ENCODE measurements around the gene DNAJC2. TPM values are rescaled to one million over a fixed set of nuclear protein-coding genes. Genes with fewer than 3 reads are reported as not detected.

DNAJC2 gene
- 9.3 and 22.7 TPM in 2 replicates for total RNA-seq
- polyA plus RNA-seq = 36.4 and 53.0 TPM in 2 replicates

GRCh38 chr7:103344453-103345149, at the start of gene DNAJC2:
Gene DNAJC2 (minus strand): TSS chr7:103344767. CDS start chr7:103344622, 145 bp downstream.
- peak within 1 kb of the TSS; percentile 76 for H3K27ac ChIP-seq
- no peak for TF ChIP-seq CTCF (IDR thresholded peaks at IDR 0.05; ENCODE audit: low read depth, low read length)
- peak within 1 kb of the TSS; percentile 86 for H3K4me3 ChIP-seq
- H3K9me3 ChIP-seq (ENCODE audit: low read depth) = no peaks in the 10 kb centered on the region
- H3K36me3 ChIP-seq = peaks cover 15% of the 10 kb centered on the region
- H3K4me1 ChIP-seq (ENCODE audit: low read depth) = peaks cover 10% of the 10 kb centered on the region
- H3K27me3 ChIP-seq = no peaks in the 10 kb centered on the region
- peak; percentile 94 to 97 for DNase-seq (ENCODE audit: low read depth in 1 of 2, low spot score in 1 of 2)

GRCh38 chr7:103391976-103392375, 47.4 kb upstream of the DNAJC2 start:
- H3K27ac ChIP-seq = no peak overlapping the region
- no peaks in the 10 kb centered on the region for H3K27me3 ChIP-seq
- no peak for TF ChIP-seq CTCF (IDR thresholded peaks at IDR 0.05; ENCODE audit: low read depth, low read length)
- H3K36me3 ChIP-seq = no peaks in the 10 kb centered on the region
- H3K4me3 ChIP-seq = no peak overlapping the region
- no peaks in the 10 kb centered on the region for H3K4me1 ChIP-seq (ENCODE audit: low read depth)
- DNase-seq (ENCODE audit: low read depth in 1 of 2, low spot score in 1 of 2) = no peak
- no peaks in the 10 kb centered on the region for H3K9me3 ChIP-seq (ENCODE audit: low read depth)

- H3K9me3 ChIP-seq (ENCODE audit: low read depth) = no peaks in the 10 kb centered on the region
- H3K4me3 ChIP-seq = no peak overlapping the region
- no peak for TF ChIP-seq CTCF (IDR thresholded peaks at IDR 0.05; ENCODE audit: low read depth, low read length)
- no peaks in the 10 kb centered on the region for H3K4me1 ChIP-seq (ENCODE audit: low read depth)
- no peaks in the 10 kb centered on the region for H3K27me3 ChIP-seq
- DNase-seq (ENCODE audit: low read depth in 1 of 2, low spot score in 1 of 2) = no peak
- no peaks in the 10 kb centered on the region for H3K36me3 ChIP-seq
- no peak overlapping the region for H3K27ac ChIP-seq
Measured at GRCh38 chr7:103391150-103391549, 46.6 kb upstream of the DNAJC2 start.

- Histone ChIP-seq H3K4me1 (ENCODE audit: low read depth) (no peaks in the 10 kb centered on the region), H3K4me3 (no peak overlapping the region), H3K27ac (no peak overlapping the region), H3K9me3 (ENCODE audit: low read depth) (no peaks in the 10 kb centered on the region), H3K27me3 (no peaks in the 10 kb centered on the region), H3K36me3 (no peaks in the 10 kb centered on the region)
- DNase-seq (ENCODE audit: low read depth in 1 of 2, low spot score in 1 of 2) = no peak
- TF ChIP-seq CTCF (IDR thresholded peaks at IDR 0.05; ENCODE audit: low read depth, low read length) = no peak
Measured at GRCh38 chr7:103389263-103389662, 44.7 kb upstream of the DNAJC2 start.

GRCh38 chr7:103388469-103389140, 44.0 kb upstream of the DNAJC2 start:
- Histone ChIP-seq H3K27ac (no peak overlapping the region), H3K4me3 (no peak overlapping the region), H3K9me3 (ENCODE audit: low read depth) (no peaks in the 10 kb centered on the region), H3K36me3 (no peaks in the 10 kb centered on the region), H3K4me1 (ENCODE audit: low read depth) (no peaks in the 10 kb centered on the region), H3K27me3 (no peaks in the 10 kb centered on the region)
- no peak for TF ChIP-seq CTCF (IDR thresholded peaks at IDR 0.05; ENCODE audit: low read depth, low read length)
- no peak for DNase-seq (ENCODE audit: low read depth in 1 of 2, low spot score in 1 of 2)
